ENCODE results near the gene CCDC91.
"Not testable (repeated sequence)": the region's sequence is repeated elsewhere in the genome, so short reads cannot be mapped to it uniquely, and the experiment has no call there.

CCDC91 gene

GRCh38 chr12:28296287-28296686, 106.0 kb downstream of the CCDC91 start:
- DNase-seq: no peak

- DNase-seq: no peak
Observed at GRCh38 chr12:28303192-28303591, 112.9 kb downstream of the CCDC91 start.

GRCh38 chr12:28306535-28306934, 116.3 kb downstream of the CCDC91 start:
- no peak for DNase-seq

GRCh38 chr12:28308891-28309290, 118.6 kb downstream of the CCDC91 start:
- DNase-seq: no peak

- no peak for DNase-seq
Observed at GRCh38 chr12:28313631-28314030, 123.4 kb downstream of the CCDC91 start.

GRCh38 chr12:28316049-28316448, 125.8 kb downstream of the CCDC91 start:
- no peak for DNase-seq

GRCh38 chr12:28318273-28318672, 128.0 kb downstream of the CCDC91 start:
- no peak for DNase-seq

- DNase-seq: no peak
Observed at GRCh38 chr12:28320353-28320752, 130.1 kb downstream of the CCDC91 start.

- no peak for DNase-seq
Observed at GRCh38 chr12:28327722-28328121, 137.5 kb downstream of the CCDC91 start.

- DNase-seq: no peak
Observed at GRCh38 chr12:28328967-28329366, 138.7 kb downstream of the CCDC91 start.

- not testable (repeated sequence) for DNase-seq
Observed at GRCh38 chr12:28329727-28330126, 139.5 kb downstream of the CCDC91 start.

GRCh38 chr12:28330232-28330631, 140.0 kb downstream of the CCDC91 start:
- not testable (repeated sequence) for DNase-seq

GRCh38 chr12:28331130-28331529, 140.9 kb downstream of the CCDC91 start:
- DNase-seq: no peak

GRCh38 chr12:28340261-28341045, 150.2 kb downstream of the CCDC91 start:
- DNase-seq: no peak

GRCh38 chr12:28343713-28344112, 153.5 kb downstream of the CCDC91 start:
- no peak for DNase-seq

GRCh38 chr12:28346567-28346966, 156.3 kb downstream of the CCDC91 start:
- no peak for DNase-seq

- no peak for DNase-seq
Observed at GRCh38 chr12:28349196-28349595, 158.9 kb downstream of the CCDC91 start.

- DNase-seq: no peak
Observed at GRCh38 chr12:28350502-28350901, 160.2 kb downstream of the CCDC91 start.

- DNase-seq: no peak
Observed at GRCh38 chr12:28351414-28351813, 161.2 kb downstream of the CCDC91 start.

- no peak for DNase-seq
Observed at GRCh38 chr12:28355161-28355560, 164.9 kb downstream of the CCDC91 start.

GRCh38 chr12:28360253-28360652, 170.0 kb downstream of the CCDC91 start:
- DNase-seq: no peak

GRCh38 chr12:28367326-28367725, 177.1 kb downstream of the CCDC91 start:
- no peak for DNase-seq

- no peak for DNase-seq
Observed at GRCh38 chr12:28367993-28368392, 177.7 kb downstream of the CCDC91 start.

GRCh38 chr12:28369483-28369882, 179.2 kb downstream of the CCDC91 start:
- no peak for DNase-seq

GRCh38 chr12:28374556-28374955, 184.3 kb downstream of the CCDC91 start:
- DNase-seq: no peak
